ENCODE data around the gene MTG2.

The MTG2 gene

DNA sequence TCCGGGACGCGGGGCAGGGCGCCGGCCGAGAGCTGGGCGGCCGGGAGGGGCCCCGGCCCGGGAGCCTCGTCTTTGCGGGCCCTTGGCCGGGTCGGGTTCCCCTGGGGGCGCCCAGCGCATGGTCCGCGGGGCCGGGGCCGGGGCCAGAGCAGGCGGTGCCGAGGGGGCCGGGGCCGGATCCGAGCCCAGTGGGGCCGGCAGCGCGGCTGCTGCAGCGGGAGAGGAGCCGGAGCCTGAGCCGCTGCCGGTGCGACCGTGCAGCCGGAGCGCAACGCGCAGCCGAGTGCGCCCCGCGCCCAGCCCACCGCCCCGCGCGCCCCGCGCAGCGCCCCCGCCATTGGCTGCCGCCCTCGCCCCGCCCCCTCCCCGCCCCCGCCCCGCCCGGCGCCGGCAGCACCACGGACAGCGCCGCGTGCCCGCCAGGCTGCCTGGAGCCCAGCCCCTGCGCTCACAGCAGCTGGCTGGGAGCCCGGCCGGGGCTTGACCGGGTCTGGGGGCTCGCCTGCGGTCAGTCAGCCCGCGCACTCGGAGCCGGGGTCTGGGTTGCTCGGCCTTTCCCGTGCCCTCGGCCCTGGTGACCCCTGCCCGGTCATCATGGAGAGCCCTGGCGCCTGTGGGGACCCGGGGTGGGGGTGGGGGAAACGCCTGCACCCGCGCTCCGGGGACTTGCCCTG is 37.3 kb downstream of the MTG2 start, which contains the start of gene HRH3:
Gene HRH3, minus strand, starts transcription at position 287 of the 674 bp plus-strand sequence. CDS start 308 bp downstream, outside the sequence.
- peak in 1 of 2 donors; percentile 13 for DNase-seq (ENCODE audit: low read depth in 2 of 2, low spot score in 1 of 2)

GRCh38 chr20:62220666-62221568 is 38.1 kb downstream of the MTG2 start:
- no peak for DNase-seq (ENCODE audit: low read depth in 2 of 2, low spot score in 1 of 2)

DNA sequence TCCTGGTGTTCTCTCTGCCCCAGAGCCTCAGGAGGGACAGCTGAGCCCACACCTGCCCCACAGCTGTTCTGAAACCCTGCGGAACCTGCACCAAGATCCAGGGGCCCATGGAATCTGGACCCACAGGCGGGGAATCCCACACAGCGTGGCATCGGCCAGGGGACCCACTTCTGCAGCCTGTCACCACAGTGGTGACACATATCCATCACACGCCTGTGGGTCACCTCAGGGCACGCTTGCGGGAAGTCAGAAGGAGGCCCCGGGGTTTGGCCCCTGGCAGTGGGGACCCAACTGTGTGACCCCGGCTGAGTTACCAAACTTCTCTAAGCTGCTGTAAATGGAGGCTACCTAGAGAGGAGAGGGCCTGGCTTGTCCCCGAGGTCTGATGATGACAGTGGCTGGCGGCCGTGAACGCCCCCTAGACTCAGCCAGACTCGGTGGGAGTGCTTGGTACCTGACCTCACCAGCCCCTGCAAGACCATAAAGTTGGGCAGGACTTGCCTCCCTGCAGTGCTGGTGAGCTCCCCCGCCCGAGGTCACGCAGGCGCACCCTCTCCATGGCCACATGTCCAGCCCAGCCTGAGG is 39.5 kb downstream of the MTG2 start:
- no peak for DNase-seq (ENCODE audit: low read depth in 2 of 2, low spot score in 1 of 2)

DNA sequence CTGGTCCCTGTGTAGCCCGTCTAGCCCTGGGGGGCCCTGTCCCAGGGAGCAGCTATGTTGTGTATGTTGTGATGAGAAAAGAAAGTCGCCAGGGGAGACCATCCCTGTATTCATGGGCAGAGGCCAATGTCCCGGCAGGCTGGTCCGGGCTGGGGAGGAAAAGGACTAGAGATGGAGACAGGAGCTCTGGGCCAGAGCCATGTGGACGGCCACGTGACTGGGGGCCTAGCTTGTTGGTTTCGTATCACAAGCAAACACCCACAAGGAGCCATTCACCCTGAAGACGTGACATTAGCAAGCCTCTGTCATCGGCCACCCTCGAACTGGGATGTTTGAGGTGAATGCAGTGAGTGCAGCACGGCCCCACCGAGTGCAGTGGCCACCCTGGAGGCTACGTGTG is 40.1 kb downstream of the MTG2 start:
- no peak for DNase-seq (ENCODE audit: low read depth in 2 of 2, low spot score in 1 of 2)

DNA sequence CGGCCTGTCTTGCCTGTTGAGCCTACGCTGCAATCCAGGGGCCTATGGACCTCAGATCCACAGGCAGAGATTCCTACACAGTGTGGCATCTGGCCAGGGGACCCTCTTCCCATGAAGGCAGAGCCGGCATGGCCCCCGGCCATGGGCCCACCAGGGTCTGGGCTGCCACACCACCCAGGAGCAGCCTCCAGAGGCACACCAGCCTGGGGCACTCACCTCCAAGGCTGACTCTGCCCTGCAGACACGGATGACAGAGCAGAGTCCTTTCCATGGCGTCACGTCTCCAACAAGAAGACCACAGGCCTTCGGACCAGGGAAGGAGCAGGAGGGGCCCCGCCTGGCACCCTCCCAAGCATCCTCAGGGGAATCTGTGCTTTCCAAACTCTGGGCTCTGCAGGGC is 40.7 kb downstream of the MTG2 start:
- DNase-seq (ENCODE audit: low read depth in 2 of 2, low spot score in 1 of 2): no peak

DNA sequence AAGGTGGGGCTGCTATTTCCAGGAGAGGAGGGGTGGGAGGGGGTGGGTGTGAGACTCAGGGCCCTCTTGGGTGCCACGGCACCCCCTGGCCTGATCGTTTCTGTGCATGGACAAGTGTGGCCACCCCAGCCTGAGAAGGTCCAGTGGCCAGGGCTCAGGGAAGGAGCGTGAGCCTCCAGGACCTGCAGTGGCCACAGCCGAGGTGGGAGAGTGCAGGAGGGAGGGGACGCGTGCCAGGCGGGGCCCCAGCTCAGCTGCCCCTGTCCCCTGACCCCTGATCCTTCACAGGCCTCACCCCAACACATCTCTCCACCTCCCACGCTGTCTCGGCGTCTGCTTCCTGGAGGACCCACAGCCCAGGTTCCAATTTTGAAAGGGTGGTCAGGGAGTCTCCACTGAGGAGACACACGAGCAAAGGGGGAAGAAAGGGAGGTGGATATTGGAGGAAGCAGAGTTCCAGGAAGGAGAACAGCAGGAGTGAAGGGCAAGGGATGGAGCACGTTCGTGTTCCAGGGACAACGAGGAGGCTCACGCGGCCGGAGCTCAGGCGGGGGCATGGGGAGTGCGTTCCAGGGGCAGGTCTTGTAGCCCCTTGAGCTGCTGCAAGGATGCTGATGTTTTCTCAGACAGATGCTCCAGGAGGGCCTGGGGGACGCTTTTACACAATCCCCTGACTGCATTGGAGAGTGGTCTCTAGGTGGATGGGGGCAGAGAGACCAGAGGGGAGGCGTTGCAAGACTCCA is 41.5 kb downstream of the MTG2 start:
- DNase-seq (ENCODE audit: low read depth in 2 of 2, low spot score in 1 of 2): no peak

GRCh38 chr20:62225026-62225425 is 42.2 kb downstream of the MTG2 start:
- no peak for DNase-seq (ENCODE audit: low read depth in 2 of 2, low spot score in 1 of 2)

- DNase-seq (ENCODE audit: low read depth in 2 of 2, low spot score in 1 of 2): no peak
Observed at GRCh38 chr20:62225820-62226635, 43.2 kb downstream of the MTG2 start.

DNA sequence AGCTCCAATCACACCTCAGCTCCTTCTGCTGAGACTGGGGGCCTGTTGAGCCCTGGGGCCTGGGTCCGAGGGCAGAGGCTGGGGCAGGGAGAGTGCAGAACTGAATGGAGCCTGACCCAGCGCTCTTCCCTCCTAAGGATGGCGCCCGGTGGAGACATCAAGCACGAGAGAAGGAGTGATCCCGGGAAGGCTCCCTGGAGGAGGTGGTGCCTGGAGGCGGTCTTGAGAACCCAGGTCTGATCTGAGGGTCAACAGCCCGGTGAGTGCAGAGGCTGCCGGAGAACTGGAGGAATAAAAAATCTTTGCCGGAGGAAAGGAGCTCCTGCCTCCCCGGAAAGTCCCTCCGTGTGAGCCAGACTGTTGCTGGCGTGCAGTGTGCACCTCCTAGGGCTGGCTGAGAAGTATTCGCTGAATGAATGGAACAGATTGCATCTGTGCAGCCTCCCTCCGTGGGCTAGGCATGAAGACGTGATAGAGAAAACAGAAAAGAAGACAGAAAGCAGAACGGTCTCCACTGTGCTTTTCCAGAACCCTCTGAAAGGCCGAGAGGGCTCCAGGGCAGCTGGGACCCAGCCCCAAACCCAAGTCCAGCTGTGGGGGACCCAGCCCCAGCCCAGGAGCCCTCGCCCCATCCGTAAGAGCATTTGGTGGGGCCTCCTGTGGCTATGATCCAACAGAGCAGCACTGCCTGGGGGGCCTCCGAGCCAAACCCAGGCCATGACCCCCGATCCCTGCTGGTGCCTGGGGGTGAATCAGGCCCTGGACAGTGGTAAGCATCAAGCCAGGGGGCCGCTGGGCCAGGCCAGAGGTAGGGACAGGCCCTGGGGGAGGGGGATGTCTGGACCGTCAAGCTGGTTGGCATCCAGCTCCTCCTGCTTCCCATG is 44.1 kb downstream of the MTG2 start:
- DNase-seq (ENCODE audit: low read depth in 2 of 2, low spot score in 1 of 2): no peak

DNA sequence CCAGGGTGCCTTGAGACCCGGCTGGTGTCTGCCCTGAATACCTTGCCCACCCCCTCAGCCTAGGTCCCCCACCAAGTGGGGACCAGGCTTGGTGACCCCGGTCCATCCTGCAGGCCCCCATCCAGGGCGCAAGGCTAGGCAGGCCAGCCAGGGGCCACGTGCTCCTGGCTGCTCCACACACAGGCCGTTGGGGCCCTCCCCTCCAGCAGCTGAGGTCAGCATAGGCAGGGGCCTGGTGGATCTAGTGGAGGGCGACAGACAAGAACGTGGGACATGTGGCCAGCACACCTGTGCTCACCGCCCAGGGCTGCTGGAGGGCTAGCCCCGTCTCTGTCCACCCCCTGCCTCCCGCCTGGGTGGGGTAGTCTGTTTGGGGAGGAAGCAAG is 44.8 kb downstream of the MTG2 start:
- DNase-seq (ENCODE audit: low read depth in 2 of 2, low spot score in 1 of 2): no peak

DNA sequence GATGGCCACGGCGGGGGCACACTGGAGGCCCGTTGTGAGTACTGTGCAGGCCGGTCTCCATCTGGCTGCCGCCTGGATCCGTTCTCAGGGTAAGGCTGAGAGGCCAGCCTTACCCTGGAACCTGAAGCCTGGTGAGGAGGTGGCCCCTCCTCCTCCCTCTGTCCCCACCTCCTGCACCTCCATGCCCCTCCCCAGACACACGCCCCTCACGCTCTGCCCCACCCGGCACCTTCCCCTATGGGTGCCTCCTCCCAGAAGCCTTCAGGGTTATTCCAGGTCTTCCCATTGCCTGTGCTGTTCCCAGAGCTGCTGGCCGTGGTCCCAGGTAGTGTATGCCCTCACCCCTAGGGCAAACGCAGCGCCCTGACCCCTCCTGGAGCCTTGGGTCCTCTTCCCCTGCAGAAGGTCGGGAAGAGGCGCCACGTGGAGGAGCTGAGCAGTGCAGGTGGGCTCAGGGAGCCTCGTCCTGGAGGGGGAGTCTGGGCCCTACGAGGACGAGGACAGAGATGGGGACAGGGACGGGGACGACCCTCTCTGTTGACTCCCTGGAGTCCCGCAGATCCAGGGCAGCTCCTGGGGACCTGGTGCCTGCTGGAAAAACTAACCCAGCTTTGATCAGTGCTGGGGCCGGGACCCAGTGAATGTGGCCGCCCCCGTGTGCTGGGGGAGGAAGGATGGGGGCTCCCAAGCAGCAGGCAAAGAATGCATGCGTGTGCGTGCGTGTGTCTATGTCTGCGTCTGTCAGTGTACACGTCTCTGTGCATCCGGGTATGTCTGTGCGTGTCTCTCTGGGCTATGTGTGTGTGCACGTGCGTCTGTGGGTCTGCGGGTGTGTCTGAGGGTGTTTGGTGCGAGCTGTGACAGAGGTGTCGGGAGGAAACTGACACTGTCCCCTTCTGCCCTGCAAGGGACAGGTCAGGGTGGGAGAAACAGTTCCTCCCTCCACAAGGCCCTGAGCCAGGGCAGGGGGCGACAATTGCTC is 45.4 kb downstream of the MTG2 start:
- no peak for DNase-seq (ENCODE audit: low read depth in 2 of 2, low spot score in 1 of 2)

GRCh38 chr20:62228982-62229545 is 46.2 kb downstream of the MTG2 start:
- no peak for DNase-seq (ENCODE audit: low read depth in 2 of 2, low spot score in 1 of 2)

- no peak for DNase-seq (ENCODE audit: low read depth in 2 of 2, low spot score in 1 of 2)
Observed at GRCh38 chr20:62229667-62230066, 46.8 kb downstream of the MTG2 start.

DNA sequence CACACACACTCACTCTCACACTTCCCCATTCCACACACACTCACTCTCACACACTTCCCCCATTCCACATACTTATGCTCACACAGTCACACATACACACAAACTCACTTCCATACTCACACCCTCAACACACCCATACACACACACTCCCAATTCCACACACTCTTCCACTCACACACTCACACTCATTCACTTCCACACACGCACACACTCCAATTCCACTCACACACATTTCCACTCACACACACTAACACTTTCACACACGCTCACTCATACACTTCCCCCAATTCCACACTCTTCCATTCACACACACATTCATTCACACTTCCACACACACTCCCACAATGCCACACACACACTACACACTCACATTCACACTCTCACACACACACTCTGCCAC is 47.4 kb downstream of the MTG2 start:
- no peak for DNase-seq (ENCODE audit: low read depth in 2 of 2, low spot score in 1 of 2)

DNA sequence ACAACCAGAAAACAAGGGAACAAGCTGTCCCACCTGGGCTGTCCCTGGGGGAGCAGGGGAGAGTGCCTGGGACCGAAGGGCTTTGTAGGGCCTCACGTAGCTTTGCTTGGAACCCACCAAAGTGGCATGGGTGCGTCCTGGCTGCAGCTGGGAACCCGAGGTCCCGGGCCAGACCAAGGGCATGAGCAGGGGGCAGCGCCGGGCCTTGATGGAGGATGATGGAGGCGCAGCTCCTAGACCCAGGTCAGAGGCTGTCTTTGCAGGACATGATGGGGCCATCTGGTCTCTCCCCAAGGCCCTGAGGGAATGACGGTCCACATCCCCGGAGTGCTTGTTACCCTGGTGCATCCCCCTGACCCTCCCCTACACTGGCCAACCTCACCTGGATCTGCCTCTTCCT is 47.9 kb downstream of the MTG2 start:
- no peak for DNase-seq (ENCODE audit: low read depth in 2 of 2, low spot score in 1 of 2)

DNA sequence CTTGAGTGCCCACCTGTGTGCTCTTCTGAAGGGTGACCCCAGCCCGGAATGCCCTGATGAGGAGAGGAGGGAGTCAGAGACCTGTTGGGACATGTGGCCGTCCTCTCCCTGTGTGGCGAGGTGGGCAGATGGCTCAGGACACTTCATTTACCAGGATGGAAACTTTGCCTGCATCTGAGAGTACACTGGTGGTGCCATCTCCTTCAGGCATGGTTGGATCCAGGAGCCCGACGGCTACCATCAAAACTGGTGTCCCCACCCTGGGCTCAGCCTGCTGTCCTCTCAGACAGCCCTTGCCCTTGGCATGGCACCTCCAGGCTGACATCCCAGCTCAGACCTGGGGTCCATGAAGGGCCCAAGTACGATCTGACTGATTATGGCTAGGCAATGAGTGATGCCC is 48.5 kb downstream of the MTG2 start:
- no peak for DNase-seq (ENCODE audit: low read depth in 2 of 2, low spot score in 1 of 2)

GRCh38 chr20:62232194-62232593 is 49.4 kb downstream of the MTG2 start:
- no peak for DNase-seq (ENCODE audit: low read depth in 2 of 2, low spot score in 1 of 2)
